IMR-90 (cell line): ENCODE data around the gene C16orf82. TPM values are rescaled to one million over a fixed set of nuclear protein-coding genes. Genes with fewer than 3 reads are reported as not detected.

Experiments used
- ATAC-seq: fragments of 200-7000 bp; cut with Tn5 transposase; 2 replicates; pipeline ENCODE4 v1.9.1; 2020; ENCODE audit warnings: low read depth, mild to moderate bottlenecking, moderate library complexity
- BruUV-seq: library from RNA; stranded (reverse); fragments of 400-500 nt; replicated peaks from 2 replicates; lab custom pipeline; 2021; lab: Mats Ljungman, UMichigan
- CTCF ChIA-PET: fragments of 300-600 bp; formaldehyde crosslinking; extraction: SDS; loops from one replicate; lab custom pipeline; 2021; ENCODE audit warnings: antibody characterized with exemption; lab: Yijun Ruan, JAX
- POLR2A ChIA-PET: fragments of 300-600 bp; sonication (Branson Sonifier 250); formaldehyde crosslinking; loops from one replicate; lab custom pipeline; 2022; ENCODE audit warnings: antibody characterized with exemption; ENCODE audit not compliant: unreplicated experiment; lab: Charles Lee
- DNase-seq: peaks from one replicate; pipeline ENCODE4 v3.0.0; 2013
- H2AFZ ChIP-seq: replicated peaks from 2 replicates; pipeline ENCODE3; 2013; ENCODE audit warnings: low read length, mild to moderate bottlenecking; ENCODE audit not compliant: poor library complexity
- H2AK5ac ChIP-seq: 2 replicates; pipeline ENCODE4 v1.6.1; 2013; ENCODE audit warnings: low read depth, low read length, inconsistent platforms
- H2AK9ac ChIP-seq: replicated peaks from 2 replicates; pipeline ENCODE3; 2013; ENCODE audit warnings: mild to moderate bottlenecking, low read depth, low read length, moderate library complexity; ENCODE audit not compliant: poor library complexity
- H2BK120ac ChIP-seq: 2 replicates; pipeline ENCODE4 v1.6.1; 2013; ENCODE audit warnings: low read depth, low read length, inconsistent platforms
- H2BK15ac ChIP-seq: 3 replicates; pipeline ENCODE4 v1.6.1; 2013; ENCODE audit warnings: low read depth, low read length, inconsistent platforms
- H2BK20ac ChIP-seq: 2 replicates; pipeline ENCODE4 v1.6.1; 2013; ENCODE audit warnings: low read depth, mild to moderate bottlenecking, inconsistent platforms, low read length, moderate library complexity
- H2BK5ac ChIP-seq: 2 replicates; pipeline ENCODE4 v1.6.1; 2013; ENCODE audit warnings: mild to moderate bottlenecking, low read depth, low read length, inconsistent platforms; ENCODE audit not compliant: poor library complexity, severe bottlenecking
- H3K14ac ChIP-seq: replicated peaks from 2 replicates; pipeline ENCODE4 v1.6.1; 2013; ENCODE audit warnings: low read depth, low read length, inconsistent platforms
- H3K18ac ChIP-seq: 2 replicates; pipeline ENCODE4 v1.6.1; 2013; ENCODE audit warnings: low read depth, low read length, control low read depth
- H3K23ac ChIP-seq: 2 replicates; pipeline ENCODE4 v1.6.1; 2013; ENCODE audit warnings: low read depth, low read length, inconsistent platforms
- H3K27ac ChIP-seq: 2 replicates; pipeline ENCODE4 v1.5.1; 2013; ENCODE audit warnings: mild to moderate bottlenecking, control low read depth, low read length; ENCODE audit not compliant: insufficient read depth
- H3K27me3 ChIP-seq: 2 replicates; pipeline ENCODE4 v1.6.1; 2013; ENCODE audit warnings: low read length; ENCODE audit not compliant: control insufficient read depth, insufficient read depth
- H3K36me3 ChIP-seq: 2 replicates; pipeline ENCODE4 v1.6.1; 2013; ENCODE audit warnings: low read length, mixed read lengths; ENCODE audit not compliant: control insufficient read depth, insufficient read depth
- H3K4ac ChIP-seq: 2 replicates; pipeline ENCODE4 v1.6.1; 2013; ENCODE audit warnings: low read depth, low read length, inconsistent platforms
- H3K4me1 ChIP-seq: 2 replicates; pipeline ENCODE4 v1.6.1; 2013; ENCODE audit warnings: low read length, mixed read lengths; ENCODE audit not compliant: control insufficient read depth, insufficient read depth
- H3K4me2 ChIP-seq: 2 replicates; pipeline ENCODE4 v1.6.1; 2013; ENCODE audit warnings: low read depth, mild to moderate bottlenecking, control low read depth, low read length, moderate library complexity
- H3K4me3 ChIP-seq: 2 replicates; pipeline ENCODE4 v1.5.1; 2013; ENCODE audit warnings: low read depth, mild to moderate bottlenecking, control low read depth, low read length, moderate library complexity; ENCODE audit not compliant: insufficient read depth
- H3K56ac ChIP-seq: 2 replicates; pipeline ENCODE4 v1.6.1; 2013; ENCODE audit warnings: low read length, inconsistent platforms; ENCODE audit not compliant: insufficient read depth; ENCODE audit errors: extremely low read depth
- H3K79me1 ChIP-seq, 2 experiments: 2 replicates each; pipeline ENCODE4 v1.6.1; 2013; ENCODE audit warnings: low read length in 2 of 2, inconsistent platforms in 1 of 2, low read depth in 1 of 2
- H3K9ac ChIP-seq: 2 replicates; pipeline ENCODE4 v1.6.1; 2013; ENCODE audit warnings: low read depth, low read length, control low read depth
- H3K9me1 ChIP-seq: 2 replicates; pipeline ENCODE4 v1.6.1; 2013; ENCODE audit warnings: low read length, inconsistent platforms; ENCODE audit not compliant: insufficient read depth
- H3K9me3 ChIP-seq: 2 replicates; pipeline ENCODE4 v1.6.1; 2013; ENCODE audit warnings: low read length; ENCODE audit not compliant: control insufficient read depth, insufficient read depth
- H4K20me1 ChIP-seq: 2 replicates; pipeline ENCODE4 v1.6.1; 2013; ENCODE audit warnings: low read length, inconsistent platforms; ENCODE audit not compliant: insufficient read depth
- H4K5ac ChIP-seq: 2 replicates; pipeline ENCODE4 v1.6.1; 2013; ENCODE audit warnings: mild to moderate bottlenecking, low read depth, low read length, control low read depth
- H4K8ac ChIP-seq, 2 experiments: 2 replicates each; pipeline ENCODE4 v1.6.1; 2013; ENCODE audit warnings: low read depth in 2 of 2, low read length in 2 of 2, control low read depth in 1 of 2, inconsistent platforms in 1 of 2
- H4K91ac ChIP-seq: 2 replicates; pipeline ENCODE4 v1.6.1; 2013; ENCODE audit warnings: low read depth, low read length, inconsistent platforms; ENCODE audit not compliant: insufficient read depth
- CEBPB ChIP-seq: IDR thresholded peaks from 2 replicates; pipeline ENCODE4 v1.6.1; 2012; ENCODE audit warnings: low read depth, low read length, improper control_type of control experiment
- FOS ChIP-seq: fragments of 150-350 bp; IDR thresholded peaks from 2 replicates; pipeline ENCODE4 v1.6.1; 2016; ENCODE audit warnings: low read depth, low read length
- MAZ ChIP-seq: IDR thresholded peaks from 2 replicates; pipeline ENCODE4 v1.6.1; 2012; ENCODE audit warnings: low read depth, mild to moderate bottlenecking, low read length, improper control_type of control experiment, moderate library complexity, borderline replicate concordance
- NFE2L2 ChIP-seq: fragments of 150-350 bp; IDR thresholded peaks from 2 replicates; pipeline ENCODE4 v1.6.1; 2016; ENCODE audit warnings: low read depth, mild to moderate bottlenecking, low read length
- POLR2A ChIP-seq: IDR thresholded peaks from 2 replicates; pipeline ENCODE4 v1.6.1; 2012; ENCODE audit warnings: mild to moderate bottlenecking, low read depth, low read length
- RAD21 ChIP-seq: IDR thresholded peaks from 2 replicates; pipeline ENCODE4 v1.6.1; 2012; ENCODE audit warnings: low read length, improper control_type of control experiment
- RFX5 ChIP-seq: IDR thresholded peaks from 2 replicates; pipeline ENCODE4 v1.8.0; 2012; ENCODE audit warnings: low read depth, mild to moderate bottlenecking, low read length, moderate library complexity
- SMC3 ChIP-seq: fragments of 150-350 bp; IDR thresholded peaks from 2 replicates; pipeline ENCODE4 v1.6.1; 2016; ENCODE audit warnings: low read depth, mild to moderate bottlenecking, antibody characterized with exemption, low read length, moderate library complexity
- WGBS, 2 experiments: methylation state at CpG; one replicate each; pipeline versions ENCODE4 v1.1.5 to v1.1.7; 2013; ENCODE audit warnings: missing lambda C conversion rate in 2 of 2; ENCODE audit not compliant: insufficient read length in 1 of 2; ENCODE audit errors: extremely low coverage in 2 of 2; 5-methylcytosine and 5-hydroxymethylcytosine counted together
- dilution Hi-C: fragments of 300-500 bp; cut with HindIII; formaldehyde crosslinking; loops from one replicate; pipeline ENCODE4 v1.14.3; 2018; ENCODE audit warnings: low sequenced_read_pairs; ENCODE audit not compliant: unreplicated experiment
- in situ Hi-C: fragments of 300-500 bp; cut with MboI; formaldehyde crosslinking; loops from 3 replicates; pipeline ENCODE4 v1.14.3; 2019; ENCODE audit warnings: low sequenced_read_pairs, inconsistent platforms, mixed read lengths
- intact Hi-C: fragments of 100-400 bp; cut with micrococcal nuclease; formaldehyde crosslinking; loops from 2 replicates; pipeline ENCODE4 v1.10.0; 2022
- polyA plus RNA-seq, 3 experiments: library from polyadenylated mRNA; depleted of rRNA; stranded (reverse); fragments of >200 nt; gene quantifications; 2 replicates each; pipeline ENCODE4 v1.2.3, GENCODE V29; 2012; ENCODE audit warnings: low replicate concordance in 1 of 3
- total RNA-seq: library from RNA; depleted of rRNA; stranded (reverse); fragments of >200 nt; gene quantifications from 2 replicates; pipeline ENCODE4 v1.2.3, GENCODE V29; 2012
- TF ChIP-seq, protein P1 (sequence below): fragments of 150-350 bp; IDR thresholded peaks from 2 replicates; pipeline ENCODE4 v1.6.1; 2016; ENCODE audit warnings: low read depth, mild to moderate bottlenecking, low read length, moderate library complexity, borderline replicate concordance
- TF ChIP-seq, protein P2 (sequence below): fragments of 150-350 bp; IDR thresholded peaks from 2 replicates; pipeline ENCODE4 v1.6.1; 2017; ENCODE audit warnings: mild to moderate bottlenecking, antibody characterized with exemption, low read length, low read depth

The C16orf82 gene
- total and polyA plus RNA-seq, 2 of the 4 experiments (the other 2 are of a cell fraction): not detected

DNA sequence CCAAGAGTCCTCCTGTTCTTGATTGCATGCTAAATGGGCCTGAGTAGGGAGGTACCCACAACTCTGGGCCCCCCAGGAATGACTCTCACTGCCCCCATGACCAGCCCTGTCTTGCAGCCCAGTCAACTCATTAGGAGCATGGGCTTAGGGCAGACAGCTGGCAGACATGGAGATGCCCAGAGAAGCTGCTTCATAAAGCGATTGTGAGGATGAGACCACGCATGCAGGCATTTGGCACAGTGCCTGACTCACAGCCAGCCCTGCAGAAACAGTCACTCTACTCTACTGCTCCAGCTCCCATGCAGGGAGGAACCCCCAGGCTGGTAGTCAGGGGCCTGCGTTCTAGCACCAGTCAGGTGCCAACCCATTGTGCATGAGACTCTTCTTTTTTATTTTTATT lies 8.4 kb upstream of the C16orf82 start:
- Histone ChIP-seq H3K9ac (no peak overlapping the region), H4K5ac (no peak overlapping the region), H2AK5ac (no peak overlapping the region), H2AFZ (no peak overlapping the region), H3K36me3 (no peaks in the 10 kb centered on the region), H3K4me1 (no peaks in the 10 kb centered on the region), H2BK20ac (no peak overlapping the region), H2BK5ac (no peak overlapping the region), H3K27ac (no peak overlapping the region), H3K4ac (no peak overlapping the region), H3K14ac (no peak overlapping the region), H2BK15ac (no peak overlapping the region), H4K8ac (no peak overlapping the region), H3K4me3 (no peak overlapping the region), H4K91ac (no peak overlapping the region), H2AK9ac (no peak overlapping the region), H3K27me3 (peaks cover 9% of the 10 kb centered on the region; the same call in 1 of the 2 replicates), H3K4me2 (no peak overlapping the region), H4K20me1 (no peaks in the 10 kb centered on the region), H3K9me3 (no peaks in the 10 kb centered on the region), H2BK120ac (no peak overlapping the region), H3K9me1 (no peaks in the 10 kb centered on the region), H3K23ac (no peak overlapping the region), H3K56ac (no peak overlapping the region), H3K18ac (no peak overlapping the region), H3K79me1 (no peaks in the 10 kb centered on the region)
- TF ChIP-seq RAD21 (no peak), POLR2A (no peak), MAZ (no peak), SMC3 (no peak), CEBPB (no peak), RFX5 (no peak), NFE2L2 (no peak), FOS (no peak)
- TF ChIP-seq, protein P1, sequence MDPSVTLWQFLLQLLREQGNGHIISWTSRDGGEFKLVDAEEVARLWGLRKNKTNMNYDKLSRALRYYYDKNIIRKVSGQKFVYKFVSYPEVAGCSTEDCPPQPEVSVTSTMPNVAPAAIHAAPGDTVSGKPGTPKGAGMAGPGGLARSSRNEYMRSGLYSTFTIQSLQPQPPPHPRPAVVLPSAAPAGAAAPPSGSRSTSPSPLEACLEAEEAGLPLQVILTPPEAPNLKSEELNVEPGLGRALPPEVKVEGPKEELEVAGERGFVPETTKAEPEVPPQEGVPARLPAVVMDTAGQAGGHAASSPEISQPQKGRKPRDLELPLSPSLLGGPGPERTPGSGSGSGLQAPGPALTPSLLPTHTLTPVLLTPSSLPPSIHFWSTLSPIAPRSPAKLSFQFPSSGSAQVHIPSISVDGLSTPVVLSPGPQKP: no peak
- TF ChIP-seq, protein P2, sequence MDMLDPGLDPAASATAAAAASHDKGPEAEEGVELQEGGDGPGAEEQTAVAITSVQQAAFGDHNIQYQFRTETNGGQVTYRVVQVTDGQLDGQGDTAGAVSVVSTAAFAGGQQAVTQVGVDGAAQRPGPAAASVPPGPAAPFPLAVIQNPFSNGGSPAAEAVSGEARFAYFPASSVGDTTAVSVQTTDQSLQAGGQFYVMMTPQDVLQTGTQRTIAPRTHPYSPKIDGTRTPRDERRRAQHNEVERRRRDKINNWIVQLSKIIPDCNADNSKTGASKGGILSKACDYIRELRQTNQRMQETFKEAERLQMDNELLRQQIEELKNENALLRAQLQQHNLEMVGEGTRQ: no peak
- POLR2A ChIA-PET: no interaction called here
- CTCF ChIA-PET: no interaction called here
- BruUV-seq: no TSS peak
- ATAC-seq (no peak), DNase-seq (no peak)
- dilution Hi-C loops (no loop called here), in situ Hi-C loops (no loop called here), intact Hi-C loops (no loop called here)
- no CpG with 5 or more reads among the region's 3 CpGs for WGBS, 2 experiments
